Stimulated activated CD8-positive, alpha-beta memory T cell treated with anti-CD3 and anti-CD28 coated beads, Interleukin-15, amount 100 ng/mL, for 4 hours (primary cell): ENCODE data around the gene CSTPP1.
A peak's percentile ranks its signal among the peaks of the same experiment; 100 is the strongest.

Experiments used
- DNase-seq, 2 donors: peaks; one replicate each; pipeline ENCODE4 v3.0.0-alpha.2; 2020; ENCODE audit warnings: low read depth in 2 of 2

CSTPP1 gene

DNA sequence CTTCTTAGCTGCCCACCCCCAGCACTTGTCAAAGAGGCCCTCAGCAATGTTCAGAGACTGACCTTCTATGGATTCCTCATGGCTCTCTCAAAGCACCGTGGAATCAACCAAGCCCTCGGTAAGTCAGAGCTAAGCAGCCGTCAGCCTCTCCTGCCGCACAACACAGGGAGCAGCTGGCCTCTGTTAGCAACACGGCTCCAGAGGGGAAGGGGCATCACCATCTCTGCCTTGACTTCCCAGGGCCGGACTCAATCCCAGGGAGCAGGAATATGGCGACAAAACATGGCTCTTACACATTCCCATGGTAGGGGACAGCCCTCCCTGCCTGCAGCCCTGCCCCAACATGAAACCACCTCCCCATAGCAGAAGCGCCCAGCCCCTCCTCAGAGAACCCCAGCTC, 221.2 kb downstream of the CSTPP1 start:
- no peak for DNase-seq

DNA sequence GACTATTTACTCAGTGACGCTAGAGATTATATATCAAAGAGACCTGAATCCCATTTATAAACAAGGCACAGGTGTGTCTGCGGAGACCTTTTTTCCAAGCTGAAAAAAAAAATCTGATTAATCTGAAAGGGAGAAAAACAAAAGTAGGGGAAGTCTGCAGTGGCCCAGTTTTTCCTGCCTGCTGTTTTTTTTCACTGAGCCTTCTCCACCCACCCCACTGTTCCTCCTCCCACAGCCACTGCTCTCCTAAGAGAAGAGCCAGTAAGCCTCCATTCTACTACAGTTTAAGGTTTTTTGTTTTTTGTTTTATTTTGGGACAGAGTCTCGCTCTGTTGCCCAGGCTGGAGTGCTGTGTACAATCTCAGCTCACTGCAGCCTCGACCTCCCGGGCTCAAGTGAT, 221.7 kb downstream of the CSTPP1 start:
- no peak for DNase-seq

DNA sequence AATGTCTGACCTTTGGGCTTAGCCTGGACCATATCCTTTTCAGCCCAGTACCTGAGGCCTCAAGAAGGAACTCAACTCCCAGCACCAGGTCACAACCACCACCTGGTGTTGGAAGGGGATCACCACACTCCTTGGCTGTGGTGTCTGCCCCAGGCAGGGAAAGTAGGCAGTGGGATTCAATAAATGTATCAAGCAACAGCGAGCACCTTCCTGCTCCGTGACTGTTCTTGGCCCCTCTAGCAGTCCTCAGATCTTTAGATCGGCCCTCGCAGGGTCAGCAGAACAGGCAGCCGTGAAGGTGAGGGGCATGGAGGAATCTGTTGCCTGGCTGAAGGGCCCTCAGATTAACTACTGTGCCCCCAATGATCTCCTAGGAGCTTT, 224.2 kb downstream of the CSTPP1 start:
- DNase-seq, result no peak

DNA sequence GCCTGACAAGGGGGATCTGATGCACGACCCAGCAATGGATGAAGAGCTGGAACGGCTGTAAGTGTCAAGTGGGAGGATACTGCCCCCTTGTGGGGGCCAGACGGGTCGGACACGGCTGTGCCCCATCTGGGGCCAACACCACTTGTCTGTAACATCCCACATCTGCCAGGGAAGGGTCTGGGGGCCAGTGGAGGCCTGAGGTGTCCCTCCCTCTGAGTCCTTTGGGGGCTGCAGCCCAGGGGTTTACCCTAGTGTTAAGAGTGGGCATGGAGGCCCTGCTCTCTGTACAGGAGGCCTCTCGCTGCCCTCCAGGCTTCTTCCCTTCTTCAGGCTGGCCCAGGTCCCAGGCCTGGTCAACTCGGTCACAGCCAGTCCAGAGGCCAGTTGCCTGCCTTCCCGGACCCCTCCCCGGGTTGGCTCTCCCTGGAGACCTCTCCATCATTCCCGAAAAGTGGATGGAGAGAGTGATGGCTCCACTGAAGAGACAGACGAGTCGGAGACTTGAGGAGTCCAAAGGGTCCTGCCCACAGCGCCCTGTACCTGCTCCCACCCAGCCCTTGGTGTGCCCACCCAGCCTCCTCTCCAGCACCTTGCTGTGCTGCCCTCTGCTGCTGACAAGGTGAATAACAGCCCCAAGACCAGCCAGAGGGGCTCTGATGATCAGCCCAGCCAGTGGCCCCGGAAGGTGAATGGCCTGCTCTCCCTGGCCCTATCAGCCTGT, 224.7 kb downstream of the CSTPP1 start:
- DNase-seq, result no peak

DNA sequence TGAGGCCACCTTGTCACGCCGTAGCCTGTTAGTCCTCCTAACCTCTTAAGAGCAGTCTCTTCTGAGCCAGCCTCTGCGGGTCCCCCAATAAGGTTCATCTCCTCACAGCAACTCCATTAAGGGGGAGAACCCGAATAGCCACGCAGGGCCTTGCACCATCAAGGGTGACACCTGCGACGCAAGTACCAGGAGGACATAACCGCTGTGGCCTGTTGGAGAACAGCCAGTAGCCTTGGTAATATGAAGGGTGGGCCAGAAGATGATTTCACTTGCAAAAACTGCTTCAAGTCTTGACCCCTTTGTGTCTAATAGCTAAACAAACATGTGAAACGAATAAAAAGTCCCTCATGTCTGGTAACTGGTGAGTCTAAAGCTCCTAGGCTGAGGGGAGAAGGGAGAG, 225.3 kb downstream of the CSTPP1 start:
- DNase-seq, result no peak

DNA sequence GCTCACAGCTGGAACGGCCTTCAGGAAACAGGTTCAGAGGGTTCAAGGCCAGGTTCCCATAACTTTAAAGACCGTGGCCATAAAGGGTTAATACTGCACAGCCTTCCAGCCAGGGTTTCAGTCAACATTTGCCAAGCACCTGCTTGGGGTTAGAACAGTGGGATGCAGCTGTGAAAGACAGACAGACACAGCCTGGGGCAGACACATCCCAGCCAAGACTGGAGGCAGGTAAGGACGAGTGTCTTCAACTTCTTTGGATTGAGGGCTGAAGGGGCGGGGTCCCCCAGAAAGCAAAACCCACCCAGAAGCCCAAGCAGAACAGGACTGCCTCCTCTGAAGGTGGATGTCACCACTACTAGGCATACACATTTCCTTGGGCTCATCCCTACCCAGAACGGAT, 225.9 kb downstream of the CSTPP1 start:
- no peak for DNase-seq

DNA sequence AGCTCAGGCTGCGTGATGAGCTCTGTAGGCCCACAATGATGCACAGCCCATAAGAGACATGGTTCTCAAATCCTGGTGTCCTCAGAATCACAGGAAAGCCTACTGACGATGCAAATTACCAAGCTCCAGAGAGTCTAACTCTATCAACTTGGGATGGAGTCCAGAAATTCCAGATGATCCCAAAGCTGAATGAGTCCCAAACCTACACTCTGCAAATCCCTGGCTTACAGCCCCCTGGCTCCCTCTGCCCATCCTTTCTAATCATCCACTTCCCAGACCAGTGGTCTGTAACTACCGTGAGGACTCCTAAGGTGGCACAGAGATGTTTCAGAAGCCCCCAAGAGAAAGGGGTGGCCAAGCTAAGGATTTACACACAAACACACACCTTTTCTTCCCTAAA, 226.6 kb downstream of the CSTPP1 start:
- DNase-seq, result no peak

DNA sequence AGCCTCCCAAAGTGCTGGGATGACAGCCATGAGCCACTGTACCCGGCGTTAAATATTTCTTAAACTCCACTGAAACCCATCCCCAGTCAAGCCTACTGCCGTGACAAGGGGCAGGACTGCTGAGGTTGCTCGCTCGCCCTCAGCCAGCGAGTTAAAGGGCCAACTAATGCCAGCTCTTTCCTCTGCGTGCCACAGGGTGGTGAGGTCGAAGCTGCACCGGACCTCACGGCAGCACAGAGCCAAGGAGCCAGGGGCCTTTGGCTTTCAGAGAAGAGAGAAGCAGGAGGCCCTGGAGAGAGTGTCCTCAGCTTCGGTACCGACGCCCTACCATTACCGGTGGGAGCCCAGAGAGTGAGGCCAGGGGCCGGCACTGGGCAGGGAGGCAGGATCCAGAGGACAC, 227.3 kb downstream of the CSTPP1 start:
- DNase-seq, result no peak

DNA sequence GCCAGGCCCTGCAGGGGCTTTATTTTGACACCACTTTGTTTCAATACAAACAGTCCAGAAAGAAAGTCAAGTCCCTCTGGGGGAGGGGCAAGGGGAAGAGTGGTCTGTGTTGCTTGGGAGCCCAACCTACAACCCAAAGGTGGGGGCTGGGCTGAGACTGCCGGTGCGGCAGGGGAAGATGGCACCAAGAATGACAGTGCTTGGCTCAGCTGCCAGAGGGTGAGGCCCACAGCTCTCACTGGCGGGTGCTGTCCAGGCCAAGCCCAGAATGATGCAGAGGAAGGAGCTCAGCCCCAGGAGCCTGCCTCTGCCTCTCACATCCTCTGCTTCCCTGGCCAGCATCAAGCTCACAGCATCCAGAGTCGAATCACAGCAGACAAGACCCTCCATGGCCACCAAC, 227.8 kb downstream of the CSTPP1 start:
- DNase-seq, result no peak

DNA sequence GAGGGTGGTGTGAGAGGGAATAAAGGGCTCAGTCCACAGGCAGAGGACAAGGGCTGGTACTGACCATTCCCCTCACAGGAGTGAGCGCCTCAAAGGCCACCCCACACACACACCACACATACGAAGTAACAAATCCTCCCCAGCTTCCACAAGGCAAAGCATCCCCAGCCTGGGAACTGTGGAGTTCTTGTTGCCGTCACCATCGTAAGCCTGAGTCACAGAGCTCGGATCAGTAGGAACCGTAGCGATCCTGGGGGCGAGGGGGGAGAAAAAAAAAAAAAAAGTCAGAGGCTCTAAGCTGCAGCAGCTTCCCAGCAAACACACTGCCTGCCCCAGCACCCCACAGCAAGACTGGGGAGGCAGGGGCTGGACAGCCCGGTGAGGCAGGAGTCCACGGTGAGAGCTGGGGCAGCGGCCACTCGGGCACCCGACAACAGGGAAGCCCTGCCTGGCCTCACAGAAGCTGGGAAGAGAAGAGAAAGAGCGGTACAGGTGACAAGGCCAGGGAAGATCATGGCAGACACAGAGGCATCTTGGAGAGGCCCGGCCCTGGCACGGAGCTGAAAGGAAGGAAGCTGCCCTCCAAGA, 228.8 kb downstream of the CSTPP1 start:
- no peak for DNase-seq

DNA sequence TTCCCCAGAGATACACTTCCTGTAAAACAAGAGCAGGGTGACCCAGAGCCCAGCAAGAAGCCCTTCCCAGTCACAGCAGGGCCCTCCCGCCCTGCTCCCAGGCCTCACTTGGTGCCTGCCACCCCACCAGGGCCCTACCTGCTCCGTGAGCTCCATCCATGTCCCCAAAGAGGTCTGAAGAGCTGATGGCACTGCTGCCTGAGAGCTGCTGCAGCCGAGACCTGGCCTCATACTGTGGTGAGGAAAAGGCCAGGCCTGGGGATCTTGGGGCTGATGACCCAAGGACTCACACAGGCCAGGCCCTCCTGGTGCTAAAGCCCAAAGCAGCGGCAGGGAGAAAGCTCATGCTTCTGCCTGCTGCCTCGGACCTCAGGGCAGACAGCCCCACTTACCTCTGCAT, 229.8 kb downstream of the CSTPP1 start:
- DNase-seq, result no peak

DNA sequence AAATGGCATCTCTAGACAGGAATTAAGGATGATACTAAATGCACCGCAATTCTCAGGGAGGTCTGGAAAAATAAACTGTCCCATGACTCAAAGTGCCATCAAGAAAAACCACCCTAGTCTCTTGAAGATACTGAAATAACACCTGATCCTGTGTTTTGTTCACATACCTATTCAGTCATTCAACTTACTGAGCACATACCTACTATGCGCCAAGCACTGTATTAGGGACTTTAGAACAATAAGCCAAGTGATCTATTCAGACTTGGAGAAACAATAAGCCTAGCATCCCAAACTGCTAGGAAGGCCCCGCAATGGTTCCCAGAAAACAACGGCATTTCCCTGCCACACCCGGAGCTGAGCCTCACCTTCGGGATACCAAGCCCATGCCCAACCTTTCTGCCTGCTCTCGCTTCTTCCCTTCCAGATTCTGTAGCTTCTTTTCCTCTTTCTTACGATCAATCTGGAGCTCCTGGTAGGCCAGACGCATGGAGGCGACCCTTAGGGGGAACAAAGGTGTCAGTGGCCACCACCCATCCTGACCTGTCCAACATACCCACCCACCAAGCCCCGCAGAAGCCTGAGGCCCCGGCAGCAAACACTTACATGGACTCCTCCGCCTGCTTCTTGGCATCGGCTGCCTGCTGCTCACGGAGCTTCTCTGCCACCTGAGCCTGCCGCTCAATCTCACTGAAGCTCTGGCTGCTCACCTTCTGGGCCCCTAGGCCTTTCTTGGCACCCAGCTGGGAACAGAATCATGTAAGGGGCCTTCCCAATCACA, 234.7 kb downstream of the CSTPP1 start:
- no peak for DNase-seq

DNA sequence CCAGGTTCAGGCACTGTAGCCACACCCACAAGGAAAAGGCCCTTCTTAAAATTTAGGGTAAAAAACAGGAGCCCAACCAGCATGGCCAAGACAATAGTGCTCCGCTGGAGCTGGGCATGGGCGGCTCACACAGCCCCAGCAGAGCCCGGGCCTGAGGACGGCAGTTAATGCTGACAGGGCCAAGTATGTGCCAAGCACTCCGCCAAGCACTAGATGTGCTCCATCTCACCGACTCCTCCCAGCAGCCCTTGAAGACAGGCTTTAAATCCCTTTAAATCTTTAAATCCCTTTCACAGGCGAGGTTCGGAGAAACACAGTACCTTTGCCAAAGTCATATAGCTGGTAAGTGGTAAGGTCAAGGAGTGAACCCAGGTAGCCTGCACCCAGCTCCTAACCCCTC, 235.3 kb downstream of the CSTPP1 start:
- no peak for DNase-seq

DNA sequence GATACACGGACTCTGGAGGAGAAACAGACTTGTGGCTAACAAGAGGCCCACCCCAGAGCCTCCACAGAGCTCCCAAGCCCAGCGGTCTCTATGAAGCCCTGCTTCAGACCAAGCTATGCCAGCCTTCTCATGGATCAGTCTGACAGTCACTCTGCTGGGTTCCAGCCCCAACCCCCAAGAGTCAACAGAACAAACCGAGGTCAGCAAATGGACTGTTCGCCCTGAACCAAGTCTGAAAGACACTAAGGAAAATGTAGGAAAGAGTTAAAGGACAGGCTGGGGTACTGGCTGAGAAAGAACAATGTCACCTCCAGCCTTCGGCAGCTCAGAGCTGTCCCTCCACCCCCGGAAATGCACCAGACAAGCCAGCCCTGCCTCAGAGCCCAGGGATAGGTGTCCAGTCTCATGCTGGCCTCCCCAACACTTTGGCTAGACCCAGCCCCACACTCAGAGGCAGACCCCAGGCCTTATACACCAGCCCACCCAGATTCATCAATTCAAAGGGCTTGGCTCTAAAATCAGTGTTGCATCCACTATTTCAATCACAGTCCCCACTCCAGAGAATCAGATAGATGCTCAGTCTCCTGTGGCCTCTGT, 236.3 kb downstream of the CSTPP1 start:
- DNase-seq, result no peak

DNA sequence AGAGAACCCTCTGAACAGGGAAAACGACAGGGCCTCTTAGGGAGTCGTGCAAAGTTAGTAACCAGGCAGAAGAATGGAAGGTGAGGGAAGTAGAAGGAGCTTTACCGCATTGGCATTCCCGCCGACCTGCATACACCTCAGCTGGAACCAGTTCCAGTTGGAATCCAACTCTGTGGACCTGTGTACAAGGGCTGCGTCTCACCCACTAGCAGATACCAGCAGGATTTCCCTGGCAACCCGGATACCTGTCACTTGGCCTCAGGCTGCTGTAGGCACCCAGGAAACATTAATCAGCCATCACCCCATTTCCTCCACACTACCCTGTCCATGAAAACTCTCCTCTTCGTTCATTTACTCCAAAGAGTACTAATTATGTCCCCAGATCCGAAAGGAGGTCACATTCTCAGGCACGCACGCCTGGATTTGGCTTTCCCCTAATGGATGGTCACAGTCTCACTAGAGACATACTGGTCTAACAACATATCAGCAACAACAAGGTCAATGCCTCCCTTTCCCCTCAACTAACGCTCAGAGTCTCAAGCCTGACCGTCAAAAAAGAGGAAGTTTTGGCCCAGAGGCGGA, 239.3 kb downstream of the CSTPP1 start:
- no peak for DNase-seq

DNA sequence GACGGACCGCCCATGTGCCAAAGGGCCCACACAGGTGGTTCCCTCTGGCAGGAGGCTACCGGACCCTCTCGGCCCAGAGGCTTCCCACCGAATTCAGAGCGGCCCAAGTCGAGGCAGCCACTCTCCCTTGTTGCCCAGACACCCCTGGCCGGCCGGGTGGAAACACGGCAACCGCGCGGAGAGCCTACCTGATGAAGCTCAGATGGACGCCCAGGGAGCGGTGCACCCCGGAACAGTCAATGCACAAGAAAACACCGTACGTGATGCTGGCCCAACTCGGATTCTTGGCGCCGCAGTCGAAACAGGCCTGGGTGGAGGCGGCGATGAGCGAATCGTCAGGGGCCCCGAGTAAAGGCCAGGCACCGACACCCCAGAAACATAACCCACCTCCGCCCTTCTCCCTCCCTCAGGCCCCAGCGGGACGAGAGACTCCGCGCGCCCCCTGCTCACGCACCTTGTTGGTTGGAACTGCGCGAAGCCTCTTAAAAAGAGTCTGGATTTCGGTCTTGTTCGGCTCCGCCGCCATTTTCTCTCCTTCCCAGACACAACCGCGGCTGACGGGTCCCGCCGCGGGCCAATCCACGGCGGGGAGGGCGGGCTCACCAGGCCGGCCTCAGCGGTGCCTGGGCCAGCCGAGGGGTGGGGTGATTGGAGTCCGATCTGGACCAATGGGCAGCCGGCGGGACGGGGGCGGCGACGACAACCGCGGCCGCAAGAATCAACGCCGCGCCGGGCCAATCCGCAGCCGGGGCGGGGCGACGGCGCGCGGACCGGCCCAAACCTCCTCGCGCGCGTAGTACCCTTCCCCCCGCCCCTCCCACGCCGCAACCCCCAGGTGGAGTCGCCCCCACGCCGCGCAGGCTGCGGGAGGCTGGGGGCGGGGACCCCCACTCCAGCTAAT, 240.0 kb downstream of the CSTPP1 start, which contains the start of gene ARFGAP2:
TSS of gene ARFGAP2 (minus strand) at position 552 of the 901 bp plus-strand sequence. CDS start at position 526, 26 bp downstream.
- DNase-seq, result peak; percentile 92 to 93

DNA sequence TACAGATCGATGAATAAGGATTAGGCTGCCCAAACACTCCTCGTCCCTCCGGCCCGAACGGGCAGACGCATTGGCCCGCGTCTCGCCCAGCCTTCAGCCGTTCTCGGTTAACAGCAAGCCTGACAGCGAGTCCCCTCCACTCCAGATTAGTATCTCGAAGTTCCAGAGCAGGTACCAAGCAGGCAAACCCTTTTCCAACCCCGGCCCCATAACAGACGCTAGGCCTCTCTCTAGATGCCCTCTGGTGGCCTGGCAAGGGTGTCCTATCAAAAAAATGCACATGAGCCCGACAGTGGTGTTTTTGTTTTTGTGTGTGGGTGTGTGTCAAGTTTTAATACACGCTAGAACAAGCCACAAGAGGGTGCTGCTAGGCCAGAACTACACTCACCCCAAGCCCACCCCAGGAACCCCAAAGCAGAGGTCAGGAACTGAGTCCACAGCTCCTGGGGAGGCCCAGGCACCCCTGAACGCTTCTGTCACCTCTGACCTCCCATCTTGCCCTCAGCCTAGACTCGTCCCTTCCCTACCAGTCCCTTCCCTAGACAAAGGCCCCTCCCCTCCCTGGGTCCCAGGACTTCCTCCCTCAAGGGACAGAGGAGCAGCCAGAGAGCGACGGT, 240.8 kb downstream of the CSTPP1 start:
- DNase-seq, result peak; percentile 42 to 67

DNA sequence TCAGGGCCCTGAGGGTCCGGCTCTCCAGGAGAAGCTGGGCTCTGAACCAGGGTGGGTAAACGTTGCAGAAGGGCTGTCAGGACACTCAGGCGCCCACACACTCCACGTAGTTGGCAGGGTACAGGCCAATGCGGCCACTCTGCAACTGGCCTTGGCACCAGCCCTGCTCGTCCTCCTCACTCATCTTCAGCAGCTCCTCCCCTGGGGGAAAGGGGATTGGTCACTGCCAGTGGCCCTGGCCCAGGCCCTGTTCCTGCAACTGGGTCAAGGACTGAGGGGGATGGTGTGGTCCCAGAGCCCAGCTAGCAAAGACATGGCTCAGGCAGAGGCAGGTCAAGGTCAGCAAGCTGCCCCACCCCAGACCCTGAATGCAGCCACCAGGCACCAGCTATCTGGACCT, 241.3 kb downstream of the CSTPP1 start:
- no peak for DNase-seq

DNA sequence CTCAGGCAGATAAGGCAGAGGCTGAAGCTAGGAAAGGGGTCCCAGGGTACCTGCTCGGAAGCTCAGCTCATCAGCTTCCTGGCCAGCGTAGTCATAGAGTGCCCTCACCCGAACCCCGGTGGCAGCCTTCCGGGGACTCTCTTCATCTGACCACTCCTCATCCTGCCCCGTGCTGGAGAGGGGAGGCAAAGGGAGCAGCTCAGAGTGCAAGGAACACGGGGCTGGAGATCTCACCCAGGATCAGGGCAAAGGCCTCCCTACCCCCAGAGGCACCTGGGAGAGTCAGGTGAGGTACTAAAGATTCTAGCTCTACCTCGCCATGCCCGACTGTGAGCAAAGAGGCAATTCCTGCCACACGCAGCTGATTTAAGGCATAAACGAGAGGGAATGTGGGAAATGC, 241.8 kb downstream of the CSTPP1 start:
- no peak for DNase-seq

DNA sequence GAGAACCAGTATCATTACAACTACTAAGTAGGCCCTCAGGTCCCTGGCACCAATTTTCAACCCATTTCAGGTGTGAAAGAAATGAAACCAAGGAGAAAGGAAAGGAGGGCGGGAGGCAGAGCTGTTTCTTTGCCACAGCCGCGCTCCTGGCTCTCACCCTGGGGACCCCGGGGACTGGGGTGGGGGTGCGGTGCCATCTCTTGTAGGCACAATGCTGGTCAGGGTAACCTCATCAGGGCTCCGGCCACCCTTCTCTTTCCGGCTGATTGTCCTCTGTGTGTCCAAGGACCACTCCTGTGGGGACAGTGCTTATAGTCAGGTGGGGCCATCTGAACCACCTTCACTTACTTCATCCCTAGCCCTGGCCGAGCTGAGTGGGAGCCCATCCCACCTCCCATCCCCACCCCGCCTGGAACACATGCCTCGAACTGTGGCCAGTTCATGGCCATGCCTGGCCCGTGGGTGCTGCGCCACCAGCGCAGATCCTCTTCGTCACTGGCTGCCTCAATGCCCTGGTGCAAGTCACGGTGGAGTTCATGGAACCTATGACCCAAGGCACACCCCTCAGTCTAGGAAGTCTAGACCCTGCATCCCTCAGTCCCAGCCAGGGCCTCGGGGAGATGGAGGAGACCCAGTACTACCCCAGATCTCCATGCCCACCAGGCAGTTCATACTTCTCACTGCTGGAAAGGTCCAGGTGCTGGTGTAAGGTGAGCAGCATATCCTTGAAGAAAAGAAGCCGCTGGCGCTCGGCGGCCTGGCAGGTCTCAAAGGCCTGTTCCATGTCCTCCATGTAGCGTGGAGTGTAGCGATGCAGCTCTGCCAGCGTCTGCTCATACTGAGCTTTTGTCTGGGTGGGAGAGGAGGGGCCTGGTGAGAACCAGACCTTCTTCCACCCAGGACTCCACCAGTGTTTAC, 242.4 kb downstream of the CSTPP1 start:
- no peak for DNase-seq
